HepG2 (cell line): Measurements from ENCODE around the gene RTEL1. TPM values are rescaled to one million over a fixed set of nuclear protein-coding genes. Genes with fewer than 3 reads are reported as not detected.

Experiments
- AHR ChIP-seq: IDR thresholded peaks from 2 replicates; pipeline ENCODE4 v1.6.1; 2018; ENCODE audit warnings: missing genetic modification reagents, missing compliant biosample characterization
- ARID2 ChIP-seq: sonication (generic); formaldehyde crosslinking; IDR thresholded peaks from 2 replicates; pipeline ENCODE4 v1.8.1; 2022; ENCODE audit warnings: mild to moderate bottlenecking, missing genetic modification reagents, borderline replicate concordance
- ATM ChIP-seq: fragments of 450-650 bp; IDR thresholded peaks from 2 replicates; pipeline ENCODE4 v1.7.1; 2017; ENCODE audit warnings: mild to moderate bottlenecking, borderline replicate concordance
- HNRNPH1 ChIP-seq: fragments of 200-400 bp; formaldehyde crosslinking; optimal IDR thresholded peaks from 2 replicates; pipeline ENCODE3; 2017; ENCODE audit warnings: mild to moderate bottlenecking, low read depth, low read length
- HNRNPLL ChIP-seq: fragments of 200-400 bp; formaldehyde crosslinking; IDR thresholded peaks from 2 replicates; pipeline ENCODE4 v1.6.1; 2017; ENCODE audit warnings: mild to moderate bottlenecking, low read depth, low read length; ENCODE audit not compliant: poor library complexity, severe bottlenecking
- KDM1A ChIP-seq: IDR thresholded peaks from 2 replicates; pipeline ENCODE4 v1.6.1; 2016; ENCODE audit warnings: missing compliant biosample characterization
- KDM4B ChIP-seq: sonication (generic); formaldehyde crosslinking; IDR thresholded peaks from 2 replicates; pipeline ENCODE4 v1.4.0; 2020; ENCODE audit warnings: missing genetic modification reagents
- LRRFIP1 ChIP-seq: sonication (generic); formaldehyde crosslinking; conservative IDR thresholded peaks from 2 replicates; pipeline ENCODE4 v1.4.0; 2020; ENCODE audit warnings: missing genetic modification reagents
- NFYB ChIP-seq: sonication (generic); formaldehyde crosslinking; IDR thresholded peaks from 2 replicates; pipeline ENCODE4 v1.4.0; 2020; ENCODE audit warnings: missing genetic modification reagents
- PBX3 ChIP-seq: sonication (generic); formaldehyde crosslinking; IDR thresholded peaks from 2 replicates; pipeline ENCODE4 v1.8.1; 2023; ENCODE audit warnings: missing genetic modification reagents, inconsistent platforms, borderline replicate concordance
- REXO4 ChIP-seq: sonication (generic); formaldehyde crosslinking; IDR thresholded peaks from 2 replicates; pipeline ENCODE4 v1.8.0; 2022; ENCODE audit warnings: missing genetic modification reagents, mild to moderate bottlenecking, borderline replicate concordance
- TCF7 ChIP-seq: sonication (generic); IDR thresholded peaks from 2 replicates; pipeline ENCODE4 v1.6.1; 2016; ENCODE audit warnings: antibody characterized with exemption, low read depth
- USF2 ChIP-seq, 2 experiments: sonication (generic) in 1 of 2; formaldehyde crosslinking in 1 of 2; IDR thresholded peaks; 2 replicates each; pipeline versions ENCODE4 v1.5.1 to v1.6.1; 2011 to 2020; ENCODE audit warnings: borderline replicate concordance in 1 of 2, low read depth in 1 of 2, low read length in 1 of 2, mild to moderate bottlenecking in 1 of 2, missing genetic modification reagents in 1 of 2, moderate library complexity in 1 of 2
- ZFP82 ChIP-seq: sonication (generic); formaldehyde crosslinking; IDR thresholded peaks from 2 replicates; pipeline ENCODE4 v1.5.1; 2020; ENCODE audit warnings: mild to moderate bottlenecking, missing genetic modification reagents, borderline replicate concordance
- ZMYM3 ChIP-seq: sonication (generic); formaldehyde crosslinking; IDR thresholded peaks from 2 replicates; pipeline ENCODE4 v1.5.1; 2020; ENCODE audit warnings: mild to moderate bottlenecking, missing genetic modification reagents
- ZNF263 ChIP-seq: sonication (generic); formaldehyde crosslinking; IDR thresholded peaks from 2 replicates; pipeline ENCODE4 v1.4.0; 2020; ENCODE audit warnings: missing genetic modification reagents
- ZNF615 ChIP-seq: sonication (generic); formaldehyde crosslinking; IDR thresholded peaks from 2 replicates; pipeline ENCODE4 v1.5.0; 2020; ENCODE audit warnings: mild to moderate bottlenecking, missing genetic modification reagents, borderline replicate concordance
- ZNF644 ChIP-seq: IDR thresholded peaks from 2 replicates; pipeline ENCODE4 v1.6.1; 2016; ENCODE audit warnings: low read depth
- ZNF746 ChIP-seq: sonication (generic); formaldehyde crosslinking; IDR thresholded peaks from 2 replicates; pipeline ENCODE4 v1.8.0; 2022; ENCODE audit warnings: mild to moderate bottlenecking, missing genetic modification reagents
- ZNF770 ChIP-seq: sonication (generic); formaldehyde crosslinking; IDR thresholded peaks from 2 replicates; pipeline ENCODE4 v1.5.0; 2020; ENCODE audit warnings: mild to moderate bottlenecking, missing genetic modification reagents
- ZNF839 ChIP-seq: sonication (generic); formaldehyde crosslinking; IDR thresholded peaks from 2 replicates; pipeline ENCODE4 v1.4.0; 2020; ENCODE audit warnings: missing genetic modification reagents, mild to moderate bottlenecking, borderline replicate concordance
- polyA plus RNA-seq, 8 experiments: library from polyadenylated mRNA; depleted of rRNA in 3 of 8; stranded (reverse) in 7 of 8; unstranded in 1 of 8; fragments of >200 nt; fragmentation: Illumina TruSeq in 4 of 8; extraction: Trizol in 4 of 8; gene quantifications; 2 replicates each; pipeline versions ENCODE4 v1.2.1 to v1.2.3, GENCODE V29; 2011 to 2016; ENCODE audit warnings: low read depth in 4 of 8, missing spikeins in 1 of 8, mixed read lengths in 1 of 8; ENCODE audit not compliant: insufficient read depth in 1 of 8
- total RNA-seq, 5 experiments: library from RNA; depleted of rRNA; stranded (reverse); fragments of >200 nt; fragmentation: Illumina TruSeq; extraction: Trizol; gene quantifications; 2 replicates each; pipeline ENCODE4 v1.2.3, GENCODE V29; 2016; ENCODE audit warnings: low read depth in 1 of 5

Gene RTEL1
- total and polyA plus RNA-seq, 2 of the 13 experiments (the other 11 are each of a cell fraction or from before 2014, with no cell fraction given): 21.8 to 36.4 TPM

- 0 out of 2 replicates have a peak, but pooled peaks have one; percentile 40 for TF ChIP-seq LRRFIP1 (CRISPR knock-in tag)
- peak; percentile 85; the same call in 1 of the 2 replicates for TF ChIP-seq ZNF839
- peak; percentile 56 for TF ChIP-seq ARID2 (CRISPR knock-in tag)
- TF ChIP-seq USF2 (IDR thresholded peaks at IDR 0.05; ENCODE audit: low read depth, low read length): no peak
- no peak; the same call in 1 of the 2 replicates for TF ChIP-seq USF2 (CRISPR knock-in tag; IDR thresholded peaks at IDR 0.05; ENCODE audit: borderline replicate concordance)
- TF ChIP-seq HNRNPLL: peak; percentile 63
- TF ChIP-seq KDM4B (CRISPR knock-in tag): peak; percentile 97
- peak; percentile 27 for TF ChIP-seq HNRNPH1
- no peak for TF ChIP-seq ATM
- TF ChIP-seq NFYB (CRISPR knock-in tag): peak; percentile 51
- TF ChIP-seq KDM1A: 0 out of 2 replicates have a peak, but pooled peaks have one; percentile 14
- TF ChIP-seq ZNF770 (CRISPR knock-in tag): peak; percentile 50; the same call in 1 of the 2 replicates
- TF ChIP-seq ZNF263 (CRISPR knock-in tag): peak; percentile 73
- peak; percentile 97 for TF ChIP-seq ZNF746 (CRISPR knock-in tag)
- TF ChIP-seq ZNF644: peak; percentile 27; the same call in 1 of the 2 replicates
- TF ChIP-seq ZNF615: no peak; the same call in 1 of the 2 replicates
- TF ChIP-seq TCF7: peak; percentile 7; the same call in 1 of the 2 replicates
- TF ChIP-seq REXO4 (CRISPR knock-in tag): peak; percentile 79; the same call in 1 of the 2 replicates
- TF ChIP-seq ZMYM3 (CRISPR knock-in tag): peak; percentile 77; the same call in 1 of the 2 replicates
- TF ChIP-seq ZFP82 (CRISPR knock-in tag): peak; percentile 92
- TF ChIP-seq AHR: peak; percentile 93
- peak; percentile 67; the same call in 1 of the 2 replicates for TF ChIP-seq PBX3 (CRISPR knock-in tag)
Observed at GRCh38 chr20:63740627-63741353, 82.7 kb downstream of the RTEL1 start (continued).
